Measurements from ENCODE around the gene PAM. TPM values are rescaled to one million over a fixed set of nuclear protein-coding genes. Genes with fewer than 3 reads are reported as not detected.
A peak's percentile ranks its signal among the peaks of the same experiment; 100 is the strongest.

The PAM gene
- polyA plus RNA-seq, 1 donor (not counting 4 experiments of a cell fraction or from before 2014, with no cell fraction given), result 149 TPM

DNA sequence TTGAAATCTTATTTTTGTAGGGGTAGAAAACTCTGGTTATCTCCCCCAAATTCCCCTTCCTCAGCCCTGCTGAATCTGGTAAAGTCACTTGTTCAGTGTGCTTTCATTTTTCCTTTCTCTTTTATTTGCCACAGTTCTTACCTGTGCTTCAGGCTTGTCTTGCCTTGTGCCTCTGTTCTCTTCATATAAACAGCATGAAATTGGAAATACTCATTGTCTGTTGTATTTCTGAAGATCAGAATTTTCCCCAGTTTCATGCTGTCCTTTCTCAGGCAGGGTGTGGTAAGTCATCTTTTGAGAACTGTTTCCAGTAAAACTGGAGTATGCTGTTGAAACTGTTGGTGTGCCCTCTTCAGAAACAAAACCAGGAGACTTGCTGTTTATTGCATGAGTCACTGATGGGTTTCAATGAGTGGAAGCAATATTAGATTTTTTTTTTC lies 7.0 kb downstream of the PAM start:
- Histone ChIP-seq H3K79me2 (ENCODE audit: control insufficient read depth, insufficient read depth, low read length) (peaks cover 66% of the 10 kb centered on the region), H3K9ac (ENCODE audit: control insufficient read depth, extremely low read depth, insufficient read depth, low read length) (peak overlapping the region; percentile 43), H3K4me1 (ENCODE audit: control insufficient read depth, extremely low read depth, insufficient read depth, low read length) (peaks cover 26% of the 10 kb centered on the region), H3K4me3 (ENCODE audit: control insufficient read depth in 2 of 3, extremely low read depth in 1 of 3, insufficient read depth in 2 of 3, low read depth in 1 of 3, low read length in 3 of 3) (peak overlapping the region in 2 of 3 experiments; percentile 30 to 39), H3K9me1 (ENCODE audit: control insufficient read depth, extremely low read depth, insufficient read depth, low read length) (peaks cover 9% of the 10 kb centered on the region), H2AFZ (ENCODE audit: control insufficient read depth, low read length) (no peak overlapping the region), H3K27me3 (ENCODE audit: control insufficient read depth, extremely low read depth, insufficient read depth, low read length) (no peaks in the 10 kb centered on the region), H3K9me3 (ENCODE audit: control insufficient read depth, low read depth, low read length) (no peaks in the 10 kb centered on the region), H3K36me3 (ENCODE audit: control insufficient read depth in 2 of 2, extremely low read depth in 1 of 2, insufficient read depth in 2 of 2, low read length in 2 of 2) (no peaks in the 10 kb centered on the region), H3K27ac (ENCODE audit: control insufficient read depth, insufficient read depth, low read length) (peak overlapping the region; percentile 56), H3K4me2 (ENCODE audit: control insufficient read depth, extremely low read depth, insufficient read depth, low read depth, low read length) (peak overlapping the region; percentile 70), H4K20me1 (ENCODE audit: control insufficient read depth, extremely low read depth, insufficient read depth, low read length) (peaks cover 2% of the 10 kb centered on the region)
- DNase-seq (ENCODE audit: low read depth, low spot score) (no peak), FAIRE-seq (no peak)
- dilution Hi-C loops (cut with MboI; ENCODE audit: extremely low pct_ligation_motif_present, low sequenced_read_pairs), result no loop called here
- no peak for TF ChIP-seq EZH2 (IDR thresholded peaks at IDR 0.05; ENCODE audit: low read length)
- TF ChIP-seq, protein P1, sequence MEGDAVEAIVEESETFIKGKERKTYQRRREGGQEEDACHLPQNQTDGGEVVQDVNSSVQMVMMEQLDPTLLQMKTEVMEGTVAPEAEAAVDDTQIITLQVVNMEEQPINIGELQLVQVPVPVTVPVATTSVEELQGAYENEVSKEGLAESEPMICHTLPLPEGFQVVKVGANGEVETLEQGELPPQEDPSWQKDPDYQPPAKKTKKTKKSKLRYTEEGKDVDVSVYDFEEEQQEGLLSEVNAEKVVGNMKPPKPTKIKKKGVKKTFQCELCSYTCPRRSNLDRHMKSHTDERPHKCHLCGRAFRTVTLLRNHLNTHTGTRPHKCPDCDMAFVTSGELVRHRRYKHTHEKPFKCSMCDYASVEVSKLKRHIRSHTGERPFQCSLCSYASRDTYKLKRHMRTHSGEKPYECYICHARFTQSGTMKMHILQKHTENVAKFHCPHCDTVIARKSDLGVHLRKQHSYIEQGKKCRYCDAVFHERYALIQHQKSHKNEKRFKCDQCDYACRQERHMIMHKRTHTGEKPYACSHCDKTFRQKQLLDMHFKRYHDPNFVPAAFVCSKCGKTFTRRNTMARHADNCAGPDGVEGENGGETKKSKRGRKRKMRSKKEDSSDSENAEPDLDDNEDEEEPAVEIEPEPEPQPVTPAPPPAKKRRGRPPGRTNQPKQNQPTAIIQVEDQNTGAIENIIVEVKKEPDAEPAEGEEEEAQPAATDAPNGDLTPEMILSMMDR (optimal IDR thresholded peaks at IDR 0.05 in 1 of 3, IDR thresholded peaks at IDR 0.05 in 1 of 3, conservative IDR thresholded peaks at IDR 0.05 in 1 of 3; ENCODE audit: extremely low read depth in 1 of 3, insufficient read depth in 2 of 3, low read length in 3 of 3), result no peak

DNA sequence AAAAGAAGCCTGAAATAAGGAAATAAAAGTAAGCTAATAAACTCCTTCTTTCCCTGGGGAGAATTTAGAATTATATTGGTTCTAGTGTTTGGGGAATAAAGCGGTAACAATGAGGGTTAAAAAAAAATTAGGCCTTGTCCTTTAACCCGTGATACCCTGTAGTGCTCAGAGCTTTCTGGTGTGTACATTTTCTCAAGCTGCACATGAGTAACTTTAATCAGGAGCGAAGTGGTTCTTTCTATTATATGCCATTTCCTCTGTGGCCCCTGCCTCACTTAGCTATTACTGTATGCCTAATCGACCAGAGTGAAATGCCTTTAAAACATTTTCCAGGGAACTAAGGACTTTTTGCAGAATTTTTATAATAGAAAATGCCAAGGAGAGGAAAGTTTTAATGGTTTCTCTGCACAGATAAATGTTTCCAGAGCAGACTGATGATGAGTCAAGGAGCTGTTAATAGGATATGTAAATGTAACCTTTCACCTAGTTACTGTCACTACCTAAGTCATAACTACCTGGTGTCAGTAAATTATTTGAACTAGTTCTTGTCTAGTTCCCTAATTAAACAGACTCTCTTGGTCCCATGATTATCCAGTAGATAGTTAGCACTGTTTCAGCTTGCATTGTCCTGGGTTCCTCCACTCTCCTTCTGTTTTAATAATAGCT lies 7.6 kb downstream of the PAM start:
- Histone ChIP-seq H3K4me1 (ENCODE audit: control insufficient read depth, extremely low read depth, insufficient read depth, low read length) (peaks cover 26% of the 10 kb centered on the region), H3K79me2 (ENCODE audit: control insufficient read depth, insufficient read depth, low read length) (peaks cover 68% of the 10 kb centered on the region), H3K9me1 (ENCODE audit: control insufficient read depth, extremely low read depth, insufficient read depth, low read length) (peaks cover 11% of the 10 kb centered on the region), H3K4me3 (ENCODE audit: control insufficient read depth in 2 of 3, extremely low read depth in 1 of 3, insufficient read depth in 2 of 3, low read depth in 1 of 3, low read length in 3 of 3) (no peak overlapping the region), H3K4me2 (ENCODE audit: control insufficient read depth, extremely low read depth, insufficient read depth, low read depth, low read length) (peak overlapping the region; percentile 70), H3K36me3 (ENCODE audit: control insufficient read depth in 2 of 2, extremely low read depth in 1 of 2, insufficient read depth in 2 of 2, low read length in 2 of 2) (no peaks in the 10 kb centered on the region), H3K9ac (ENCODE audit: control insufficient read depth, extremely low read depth, insufficient read depth, low read length) (peak overlapping the region; percentile 32), H2AFZ (ENCODE audit: control insufficient read depth, low read length) (no peak overlapping the region), H3K9me3 (ENCODE audit: control insufficient read depth, low read depth, low read length) (no peaks in the 10 kb centered on the region), H3K27ac (ENCODE audit: control insufficient read depth, insufficient read depth, low read length) (peak overlapping the region; percentile 49), H4K20me1 (ENCODE audit: control insufficient read depth, extremely low read depth, insufficient read depth, low read length) (peaks cover 2% of the 10 kb centered on the region), H3K27me3 (ENCODE audit: control insufficient read depth, extremely low read depth, insufficient read depth, low read length) (no peaks in the 10 kb centered on the region)
- DNase-seq (ENCODE audit: low read depth, low spot score) (no peak), FAIRE-seq (no peak)
- TF ChIP-seq, protein P1 (optimal IDR thresholded peaks at IDR 0.05 in 1 of 3, IDR thresholded peaks at IDR 0.05 in 1 of 3, conservative IDR thresholded peaks at IDR 0.05 in 1 of 3; ENCODE audit: extremely low read depth in 1 of 3, insufficient read depth in 2 of 3, low read length in 3 of 3), result no peak
- TF ChIP-seq EZH2 (IDR thresholded peaks at IDR 0.05; ENCODE audit: low read length), result no peak
- dilution Hi-C loops (cut with MboI; ENCODE audit: extremely low pct_ligation_motif_present, low sequenced_read_pairs), result no loop called here
